NCI-H2196 treated with DMSO at 0.1 percent for 48 hours (cell line): ENCODE data around the gene SRPRB.

ENCODE experiments used
- DNase-seq: peaks from one replicate; lab custom pipeline; 2025; ENCODE audit not compliant: unreplicated experiment; lab: John Stamatoyannopoulos, UW

Gene SRPRB

GRCh38 chr3:133805702-133806475 lies at the start of gene SRPRB:
Gene SRPRB (plus strand): TSS chr3:133805815. CDS start chr3:133805849, 34 bp downstream.
- peak; percentile 93 for DNase-seq

DNA sequence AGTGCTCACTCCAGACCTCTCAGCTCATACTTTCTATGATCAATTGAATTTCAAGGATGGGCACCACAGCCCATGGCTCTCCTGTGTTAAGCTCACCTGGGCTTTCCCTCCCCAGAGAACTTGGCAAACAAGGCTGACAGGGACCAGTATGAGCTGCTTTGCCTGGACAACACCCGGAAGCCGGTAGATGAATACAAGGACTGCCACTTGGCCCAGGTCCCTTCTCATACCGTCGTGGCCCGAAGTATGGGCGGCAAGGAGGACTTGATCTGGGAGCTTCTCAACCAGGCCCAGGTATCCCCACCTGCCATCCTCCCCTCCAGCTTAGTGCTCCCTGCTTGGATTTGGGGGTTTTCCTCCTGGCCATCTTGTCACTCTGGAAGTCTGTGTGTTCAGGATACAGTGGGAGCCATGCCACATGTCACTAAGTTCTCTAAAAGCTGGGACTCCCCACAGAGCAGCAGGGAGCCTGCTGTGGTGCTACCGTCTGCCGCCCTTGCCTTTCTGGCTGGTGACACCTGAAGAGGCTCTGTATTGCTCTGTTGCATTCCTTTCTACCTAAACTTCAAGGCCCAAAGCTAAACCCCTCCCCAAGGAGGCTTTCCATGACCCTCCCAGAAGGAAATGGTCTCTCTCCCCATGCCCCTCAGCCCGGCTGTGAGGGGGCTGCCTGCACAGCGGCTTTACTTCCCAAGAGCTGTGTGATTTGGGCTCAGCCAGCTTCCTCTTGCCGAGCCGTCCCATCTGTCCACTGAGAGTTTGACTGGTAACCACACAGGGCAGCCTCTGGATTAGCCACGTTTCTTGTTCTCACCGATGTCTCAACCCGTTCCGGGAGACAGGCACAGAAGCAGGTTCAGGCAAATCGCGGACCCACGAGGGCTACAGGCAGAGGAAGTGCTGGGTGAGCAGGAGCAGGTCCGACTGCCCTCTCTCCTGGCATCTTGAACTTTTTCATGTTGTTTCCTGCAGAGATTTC lies 48.6 kb upstream of the SRPRB start:
- DNase-seq: no peak

- no peak for DNase-seq
Measured at GRCh38 chr3:133757701-133758567, 47.7 kb upstream of the SRPRB start.

DNA sequence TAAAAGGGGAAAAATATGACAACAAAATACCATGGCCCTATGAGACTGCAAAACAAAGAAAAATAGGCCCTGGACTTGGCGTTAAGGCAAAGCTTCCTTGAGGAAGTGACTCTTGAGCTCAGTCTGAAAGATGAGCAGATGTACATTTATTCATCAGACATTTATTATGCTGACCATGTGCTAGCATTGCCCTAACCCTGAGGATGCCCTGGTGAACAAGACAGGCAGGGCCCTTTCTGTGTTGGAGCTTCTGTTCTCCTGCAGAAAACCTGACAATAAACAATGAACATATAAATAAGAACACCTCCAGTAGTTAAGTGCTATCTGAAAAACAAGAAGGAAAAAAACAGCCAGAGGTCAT lies 47.1 kb upstream of the SRPRB start:
- no peak for DNase-seq

- DNase-seq: no peak
Measured at GRCh38 chr3:133758964-133759739, 46.5 kb upstream of the SRPRB start.

- DNase-seq: no peak
Measured at GRCh38 chr3:133759740-133760305, 45.8 kb upstream of the SRPRB start.

GRCh38 chr3:133760916-133761315 lies 44.7 kb upstream of the SRPRB start:
- DNase-seq: no peak

DNA sequence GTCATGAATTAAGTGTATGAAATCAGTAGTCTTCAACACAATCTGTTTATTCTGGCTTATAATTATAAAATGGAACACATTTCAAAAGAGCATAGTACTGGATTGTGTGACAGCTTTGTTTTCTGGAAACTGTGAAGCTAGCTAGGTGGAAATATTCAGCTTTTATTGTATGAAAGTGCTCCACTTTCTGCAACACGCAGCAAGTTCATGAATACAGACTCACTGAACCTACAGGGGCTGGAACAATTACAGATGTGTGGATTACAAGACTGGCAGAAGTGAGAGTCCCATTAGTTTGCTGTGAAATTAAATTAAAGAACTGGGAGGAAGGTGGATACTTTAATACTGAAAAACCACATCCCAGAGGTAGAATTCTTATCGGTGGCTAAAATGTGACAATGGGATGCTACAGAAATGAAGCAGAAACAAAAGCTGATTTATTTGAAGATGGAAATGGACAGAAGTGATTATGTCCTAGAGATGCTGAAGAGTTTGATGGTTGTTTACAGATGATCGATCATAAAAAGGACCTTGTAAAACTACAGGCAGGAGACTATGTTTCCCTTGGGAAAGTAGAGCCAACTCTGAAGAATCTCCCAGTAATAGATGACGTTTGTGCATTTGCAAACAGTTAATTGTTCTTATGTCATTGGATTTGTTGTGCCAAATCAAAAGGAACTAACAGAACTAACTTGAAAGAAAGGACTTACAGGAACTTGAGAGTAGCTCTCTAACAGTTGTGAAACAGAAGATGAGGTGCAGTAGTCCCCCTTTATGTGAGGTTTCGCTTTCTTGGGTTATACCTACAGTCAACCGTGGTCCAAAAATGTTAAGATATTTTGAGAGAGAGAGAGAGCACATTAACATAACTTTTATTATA lies 43.8 kb upstream of the SRPRB start:
- no peak for DNase-seq

GRCh38 chr3:133762539-133762938 lies 43.1 kb upstream of the SRPRB start:
- no peak for DNase-seq

DNA sequence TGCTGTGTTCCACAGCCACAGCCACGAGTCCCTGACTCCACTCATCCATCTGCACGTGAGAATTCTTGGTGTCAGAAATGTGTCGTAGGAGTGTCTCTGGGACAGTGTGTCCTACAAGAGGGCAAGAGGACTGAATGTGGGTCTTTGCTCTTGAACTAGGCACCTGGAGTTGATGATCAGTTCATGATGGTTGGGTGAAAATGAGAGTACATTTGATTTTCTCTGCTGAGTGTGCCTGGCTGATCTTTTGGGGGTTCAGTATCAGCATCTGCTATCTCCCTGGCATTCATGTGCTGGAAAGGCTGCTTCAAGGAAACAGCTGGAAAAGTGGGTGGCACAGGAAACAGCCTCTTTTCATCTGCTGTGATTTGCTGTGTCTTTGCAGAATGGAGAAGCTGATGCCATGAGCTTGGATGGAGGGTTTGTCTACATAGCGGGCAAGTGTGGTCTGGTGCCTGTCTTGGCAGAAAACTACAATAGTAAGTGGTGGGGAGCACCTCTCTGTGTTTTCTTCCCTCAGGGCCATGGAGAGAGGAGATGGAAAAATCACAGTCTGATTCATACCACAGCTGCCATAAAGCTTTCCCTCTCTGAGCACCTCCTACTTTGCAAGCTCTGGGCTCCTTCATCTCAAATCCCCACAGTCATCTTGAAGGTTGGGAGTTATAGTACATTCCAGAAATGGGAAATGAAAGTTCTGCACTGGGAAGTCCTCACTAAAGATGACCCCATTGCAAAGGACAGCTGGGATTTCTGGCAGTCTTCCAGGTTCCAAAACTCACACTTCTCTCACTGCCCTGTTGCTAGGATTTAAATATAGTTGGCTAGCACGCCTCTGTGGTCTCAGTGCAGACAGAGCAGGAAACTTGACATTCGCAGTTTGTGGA lies 41.6 kb upstream of the SRPRB start:
- no peak for DNase-seq

- DNase-seq: no peak
Measured at GRCh38 chr3:133765256-133765655, 40.4 kb upstream of the SRPRB start.

DNA sequence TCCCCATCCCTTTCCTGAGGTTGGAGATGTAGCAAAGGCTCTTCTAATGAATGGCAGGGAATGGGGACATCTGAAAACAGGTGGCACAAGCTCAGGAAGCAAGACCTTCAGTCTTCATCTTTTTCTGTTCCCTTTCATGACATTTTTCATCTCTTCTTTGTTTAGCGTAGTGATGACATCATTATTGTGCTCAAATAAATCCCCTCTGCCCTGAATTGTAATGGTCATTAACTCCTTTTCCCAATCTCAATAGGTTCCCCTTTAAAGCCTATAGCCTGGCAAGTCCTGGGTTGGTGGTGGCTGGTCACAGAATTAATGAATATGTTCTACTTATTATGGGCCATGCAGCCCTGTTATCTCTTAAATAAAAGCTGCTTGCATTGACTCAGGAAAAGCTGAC lies 38.0 kb upstream of the SRPRB start:
- no peak for DNase-seq

- no peak for DNase-seq
Measured at GRCh38 chr3:133769536-133769935, 36.1 kb upstream of the SRPRB start.

DNA sequence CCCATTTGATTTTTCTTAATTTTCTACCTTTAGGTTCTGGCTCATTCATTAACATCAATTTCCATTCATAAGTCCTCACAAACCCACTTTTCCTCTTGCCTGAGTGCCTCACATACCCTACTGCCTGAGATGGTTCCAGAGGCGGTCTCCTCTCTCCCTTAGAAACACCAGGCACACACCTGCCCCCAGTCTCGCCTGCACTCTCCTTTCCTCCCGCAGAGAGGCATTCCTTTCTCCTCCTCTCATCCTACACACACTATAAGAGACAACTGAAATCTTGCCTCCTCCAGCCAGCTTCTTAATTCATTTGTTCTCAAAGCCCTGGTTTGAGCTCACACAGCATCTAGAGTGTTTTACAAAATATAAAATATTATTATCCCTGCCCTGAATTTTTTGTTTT lies 31.9 kb upstream of the SRPRB start:
- no peak for DNase-seq

- DNase-seq: no peak
Measured at GRCh38 chr3:133775309-133775708, 30.3 kb upstream of the SRPRB start.

DNA sequence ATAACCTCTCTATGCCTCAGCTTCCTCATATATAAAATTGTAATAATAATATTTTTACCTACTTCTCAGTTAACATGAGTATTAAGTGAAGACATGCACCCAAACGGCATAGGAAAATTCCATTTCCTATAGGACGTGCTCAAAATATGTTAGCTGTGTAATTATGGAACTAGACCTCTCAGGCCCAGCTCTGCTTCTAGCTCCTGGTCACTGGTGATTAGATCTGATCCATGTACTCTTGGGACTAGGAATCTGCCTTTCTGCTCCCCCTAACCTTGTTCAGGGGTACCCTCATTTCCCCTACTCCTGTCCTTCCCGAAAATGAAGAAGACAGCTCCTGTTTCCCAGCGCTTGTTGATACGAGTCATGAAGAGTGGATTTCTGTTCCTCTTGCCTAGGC lies 29.8 kb upstream of the SRPRB start:
- no peak for DNase-seq

- no peak for DNase-seq
Measured at GRCh38 chr3:133776794-133777438, 28.7 kb upstream of the SRPRB start.
